GM18508 (cell line): ENCODE data around the gene RAMP1.

Experiments
- ATAC-seq: cut with Tn5 transposase; IDR thresholded peaks from one replicate; pipeline ENCODE4 v1.9.1; 2021; ENCODE audit warnings: moderate number of reproducible peaks; ENCODE audit not compliant: insufficient read depth, unreplicated experiment

Gene RAMP1

GRCh38 chr2:237875256-237876060 is 16.0 kb downstream of the RAMP1 start:
- ATAC-seq = no peak

DNA sequence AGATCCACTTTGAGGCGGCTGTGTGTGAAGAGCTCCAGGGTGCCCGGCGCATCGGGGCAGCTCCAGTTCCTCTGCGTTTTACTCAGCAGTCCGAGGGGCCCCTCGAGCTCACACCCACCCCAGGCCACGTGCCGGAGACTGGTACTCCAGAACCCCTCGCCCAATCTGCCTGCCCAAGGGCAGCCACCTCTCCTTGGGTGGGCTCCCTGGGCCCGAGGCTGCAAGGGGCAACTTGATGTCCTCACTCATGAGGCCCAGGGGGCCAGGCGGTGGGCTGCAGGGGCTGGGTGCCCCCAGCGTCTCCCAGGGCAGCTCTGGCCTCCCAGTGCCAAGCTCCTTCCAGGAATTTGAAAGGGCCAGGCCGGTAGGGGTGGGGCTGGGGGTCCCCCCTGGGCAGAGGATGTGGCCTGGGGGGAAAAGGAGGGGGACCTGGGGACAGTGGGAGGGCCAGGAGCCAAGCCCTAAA is 16.7 kb downstream of the RAMP1 start:
- no peak for ATAC-seq

DNA sequence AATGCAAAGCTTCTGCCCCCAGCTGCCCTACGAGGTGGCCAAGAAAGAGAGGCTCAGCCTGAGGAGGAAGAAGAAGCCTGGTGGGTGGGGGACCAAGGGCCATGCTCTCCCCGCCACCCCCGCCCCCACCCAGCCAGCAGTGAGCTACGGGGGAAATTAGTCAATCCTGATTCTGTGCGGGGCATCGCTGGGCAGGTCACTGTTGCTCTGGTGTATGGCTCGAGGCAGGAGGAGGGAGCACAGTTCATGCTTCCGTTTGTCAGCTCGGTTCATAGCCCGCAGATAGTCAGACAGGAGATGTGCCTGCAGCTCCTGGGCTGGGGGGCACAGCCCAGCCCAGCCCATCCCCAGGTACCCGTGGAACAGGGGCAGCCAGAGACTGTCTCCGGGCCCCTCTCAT is 17.1 kb downstream of the RAMP1 start:
- ATAC-seq = no peak

GRCh38 chr2:237876951-237877491 is 17.6 kb downstream of the RAMP1 start:
- no peak for ATAC-seq

- no peak for ATAC-seq
Observed at GRCh38 chr2:237877576-237878307, 18.3 kb downstream of the RAMP1 start.

- ATAC-seq = no peak
Observed at GRCh38 chr2:237878321-237879057, 19.1 kb downstream of the RAMP1 start.

DNA sequence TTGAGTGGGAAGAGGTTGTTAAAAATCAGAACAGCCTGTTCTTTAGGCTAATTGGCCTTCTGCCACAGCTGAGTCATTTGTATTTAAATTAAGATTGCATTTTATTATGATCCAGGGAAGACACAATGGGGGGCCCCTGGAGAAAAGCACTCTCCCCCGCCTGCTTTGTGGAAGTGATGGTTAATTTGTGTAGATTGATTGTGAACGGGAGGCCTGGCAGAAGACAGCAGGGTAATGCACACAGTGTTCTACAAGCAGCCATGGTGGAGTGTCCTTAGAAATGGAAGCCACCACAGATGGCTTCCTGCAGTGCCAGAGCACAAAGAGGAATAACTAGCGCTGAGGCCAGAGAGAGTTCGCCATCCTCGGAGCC is 19.6 kb downstream of the RAMP1 start:
- no peak for ATAC-seq

DNA sequence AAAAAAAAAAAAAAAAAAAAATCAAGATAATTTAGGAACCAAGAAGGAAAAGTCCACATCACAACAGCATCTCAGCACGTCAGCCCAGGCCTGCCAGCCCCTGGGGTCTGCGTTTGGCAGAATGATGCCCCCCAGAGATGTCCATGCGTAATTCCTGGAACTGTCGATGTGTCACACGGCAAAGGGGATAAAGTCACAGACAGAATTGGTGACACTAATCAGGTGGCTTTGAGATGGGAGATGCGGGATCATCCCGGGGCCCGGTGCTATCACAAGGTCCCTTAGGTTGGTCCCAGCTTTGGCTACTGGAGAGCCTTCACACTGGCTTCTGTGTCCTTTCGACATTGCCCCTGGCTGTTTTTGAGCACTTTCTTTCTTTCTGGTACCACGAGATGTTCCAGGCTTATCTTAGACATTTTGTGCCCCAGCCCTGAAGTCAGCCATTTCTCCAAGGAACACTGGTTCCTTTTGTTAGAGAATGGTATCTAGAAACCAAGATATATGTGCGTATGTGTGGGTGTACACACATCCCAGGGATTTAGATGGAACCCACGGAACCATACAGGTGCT is 20.7 kb downstream of the RAMP1 start:
- ATAC-seq = no peak

DNA sequence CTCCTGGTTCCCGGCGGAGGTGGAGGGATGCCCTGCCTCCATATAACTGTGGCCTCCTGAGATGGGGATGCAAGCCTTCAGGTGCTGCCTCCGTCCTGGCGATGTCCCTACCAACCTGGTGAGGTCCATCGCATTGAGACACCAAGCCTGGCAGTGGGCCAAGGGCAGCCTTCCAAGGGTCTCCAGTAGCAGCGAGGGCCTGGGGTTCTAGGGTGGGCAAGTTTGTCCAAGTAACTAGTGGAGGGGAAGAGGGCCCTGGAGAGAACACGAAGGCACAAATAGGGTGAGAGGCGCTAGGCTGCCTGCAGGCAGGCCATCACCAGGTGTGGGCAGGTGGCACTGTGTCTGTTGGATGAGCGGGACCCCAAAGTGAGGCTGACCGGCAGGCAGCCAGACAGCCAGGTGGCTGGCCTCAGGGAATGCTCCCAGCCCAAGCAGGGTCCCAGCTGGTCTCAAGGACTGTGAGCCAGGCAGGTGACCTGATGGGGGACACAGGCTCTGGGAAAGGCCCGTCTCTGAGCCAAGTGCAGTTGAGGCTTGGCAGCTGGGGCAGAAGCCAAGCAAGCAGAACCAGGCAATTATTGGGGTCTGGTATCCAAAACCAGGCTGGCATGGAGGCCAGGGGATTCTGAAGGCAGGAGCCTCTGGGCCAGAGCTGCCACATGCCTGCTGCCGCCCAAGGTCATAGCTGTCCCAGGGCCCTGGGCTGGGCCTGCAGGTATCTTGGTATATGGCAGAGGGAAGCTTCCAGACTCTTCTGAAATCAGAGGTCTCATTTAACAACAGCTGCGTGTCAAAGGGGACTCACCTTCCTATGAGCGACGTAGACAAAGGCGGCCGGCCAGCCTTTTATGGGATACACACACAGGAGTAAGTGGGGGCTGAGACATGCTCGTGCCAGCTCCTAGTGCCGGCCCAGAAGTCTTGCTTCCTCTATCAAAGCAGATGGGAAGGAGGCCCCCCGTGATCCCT is 23.4 kb downstream of the RAMP1 start:
- ATAC-seq = no peak

GRCh38 chr2:237883951-237884446 is 24.6 kb downstream of the RAMP1 start:
- no peak for ATAC-seq

DNA sequence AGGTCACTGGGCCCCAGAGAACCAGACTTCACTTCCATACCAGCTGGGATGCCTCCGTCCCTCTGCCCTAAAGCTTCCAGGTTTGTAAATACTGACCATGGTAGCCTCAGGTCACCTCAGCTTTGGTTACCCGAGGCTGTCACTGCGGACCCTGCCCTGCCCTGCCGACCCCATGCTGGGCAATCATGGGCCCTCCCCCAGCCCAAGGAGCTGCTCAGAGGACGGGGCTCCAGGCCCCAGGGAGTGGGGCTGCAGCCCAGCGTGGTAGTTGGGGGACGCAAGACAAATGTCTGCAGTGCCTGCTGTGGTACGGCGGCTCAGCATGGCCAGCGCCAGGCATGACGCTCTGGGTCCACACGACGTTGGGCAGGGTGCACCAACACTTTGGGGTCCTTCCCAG is 25.3 kb downstream of the RAMP1 start:
- ATAC-seq = no peak

DNA sequence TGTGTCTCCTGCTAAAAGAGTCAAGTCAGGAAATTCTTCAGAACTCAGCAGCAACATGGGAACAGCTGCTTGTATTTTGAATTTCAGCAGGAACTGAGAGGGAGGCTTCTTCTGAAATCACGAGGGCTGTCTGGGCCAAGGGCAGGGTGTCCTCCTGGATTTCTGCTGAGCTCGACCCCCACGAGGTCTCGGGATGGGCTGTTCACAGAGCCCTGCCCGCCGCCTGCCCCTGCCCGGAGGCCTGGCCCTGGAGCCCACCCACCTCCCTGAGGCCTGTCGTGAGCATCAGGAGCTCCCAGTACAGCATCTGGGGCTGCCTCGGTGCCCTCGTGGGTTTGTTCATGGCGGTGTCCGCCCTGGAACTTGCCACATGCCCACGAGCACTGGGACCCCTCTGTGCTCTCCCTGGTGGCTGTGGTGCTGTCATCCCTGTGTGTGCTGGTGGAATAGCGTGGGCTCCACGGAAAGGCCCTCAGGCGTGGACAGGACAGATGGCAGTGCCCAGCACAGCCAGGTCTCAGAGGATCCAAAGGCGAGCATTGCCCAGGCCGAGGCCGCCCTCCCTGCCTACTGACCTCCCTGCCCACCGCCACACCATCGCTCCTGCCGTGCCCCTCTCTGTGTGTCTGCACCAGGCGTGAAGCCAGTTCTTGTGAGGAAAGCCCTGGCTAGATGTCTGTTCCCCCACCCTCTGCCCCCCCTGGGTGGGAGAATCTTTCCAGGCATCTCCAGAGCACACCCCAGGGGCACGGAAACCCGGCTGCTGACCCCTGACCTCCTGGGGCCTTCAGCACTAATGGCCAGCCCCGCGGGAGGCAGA is 25.9 kb downstream of the RAMP1 start:
- ATAC-seq = no peak

GRCh38 chr2:237885931-237886684 is 26.7 kb downstream of the RAMP1 start:
- ATAC-seq = no peak

DNA sequence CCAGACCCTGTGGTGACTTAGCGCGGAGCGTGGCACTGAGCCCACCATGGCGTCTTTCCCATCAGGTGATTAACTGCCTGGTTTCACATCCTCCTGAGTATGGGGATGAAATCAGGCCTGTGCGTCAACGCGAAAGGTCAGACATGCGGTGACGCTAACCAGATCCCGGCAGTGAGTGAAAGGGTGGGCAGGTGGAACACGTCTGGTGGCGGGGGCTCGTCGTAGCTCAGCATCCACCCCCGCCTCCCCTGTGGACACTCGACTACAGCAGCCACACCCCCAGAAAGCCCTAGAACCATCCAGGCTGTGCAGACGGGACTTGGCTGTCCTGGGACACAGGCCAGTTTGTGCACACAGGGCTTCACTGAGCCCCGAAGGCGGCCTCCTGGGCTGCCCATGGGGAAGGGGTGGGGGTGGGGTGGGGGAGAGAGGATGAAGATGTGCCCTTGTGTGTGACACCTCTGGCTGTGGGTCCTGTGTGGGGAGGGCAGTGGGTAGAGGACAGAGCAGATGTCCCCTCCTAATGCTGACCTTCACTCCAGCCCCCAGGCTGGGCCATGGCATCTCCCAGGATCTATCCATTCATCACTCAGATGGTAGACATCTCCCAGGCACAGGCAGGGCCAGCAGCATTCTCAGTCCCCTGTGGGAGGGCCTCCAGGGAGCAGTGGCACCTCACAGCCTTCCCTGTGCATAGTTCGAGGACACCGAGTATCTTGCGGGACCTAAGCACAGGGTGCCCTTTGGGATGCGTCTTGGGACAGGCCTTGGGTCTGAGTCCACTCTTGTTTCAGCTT is 27.5 kb downstream of the RAMP1 start:
- ATAC-seq = no peak

- no peak for ATAC-seq
Observed at GRCh38 chr2:237888389-237888788, 29.0 kb downstream of the RAMP1 start.

DNA sequence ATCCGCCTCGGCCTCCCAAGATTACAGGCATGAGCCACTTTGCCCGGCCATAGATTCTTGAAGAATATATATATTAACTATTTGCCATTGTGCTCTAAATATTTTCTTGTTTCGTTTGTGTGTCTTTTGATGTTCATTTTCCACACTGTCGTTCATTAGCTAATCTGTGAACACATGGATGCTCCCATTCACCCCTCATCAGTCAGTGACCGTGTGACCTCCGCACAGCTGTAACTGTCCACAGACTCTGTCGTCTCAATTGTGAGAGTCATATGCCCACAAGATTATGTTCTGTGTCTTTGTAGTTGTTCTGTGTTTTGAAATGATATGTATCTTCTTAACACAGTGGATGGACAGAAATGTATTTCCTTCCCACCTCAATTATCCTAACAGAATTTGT is 29.6 kb downstream of the RAMP1 start:
- no peak for ATAC-seq

DNA sequence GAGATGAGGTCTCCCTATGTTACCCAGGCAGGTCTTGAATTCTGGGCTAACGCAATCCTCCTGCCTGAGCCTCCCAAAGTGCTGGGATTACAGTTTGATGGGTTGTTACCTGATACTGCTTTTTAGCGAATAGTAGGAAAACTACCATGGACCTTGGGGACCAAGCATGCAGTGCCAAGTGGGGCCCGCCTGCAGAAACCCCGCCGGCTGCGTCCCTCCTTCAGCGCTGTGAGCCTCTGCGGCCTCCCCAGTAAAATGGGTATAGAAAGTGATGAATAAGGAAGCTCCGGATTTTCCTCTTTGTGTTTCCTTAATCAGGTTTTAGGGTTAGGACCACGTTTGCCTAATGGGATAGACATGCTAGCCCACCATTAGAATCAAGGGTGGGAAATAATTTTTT is 30.4 kb downstream of the RAMP1 start:
- ATAC-seq = no peak
